Activated effector memory CD4-positive, alpha-beta T cell treated with anti-CD3 and anti-CD28 coated beads, Interleukin-2, amount 50 U/mL, for 16 hours (primary cell): ENCODE data around the gene AIM2.
"Not testable (repeated sequence)": the region's sequence is repeated elsewhere in the genome, so short reads cannot be mapped to it uniquely, and the experiment has no call there.

Experiments
- DNase-seq: peaks from one replicate; pipeline ENCODE4 v3.0.0-alpha.2; 2020

Gene AIM2, protein sequence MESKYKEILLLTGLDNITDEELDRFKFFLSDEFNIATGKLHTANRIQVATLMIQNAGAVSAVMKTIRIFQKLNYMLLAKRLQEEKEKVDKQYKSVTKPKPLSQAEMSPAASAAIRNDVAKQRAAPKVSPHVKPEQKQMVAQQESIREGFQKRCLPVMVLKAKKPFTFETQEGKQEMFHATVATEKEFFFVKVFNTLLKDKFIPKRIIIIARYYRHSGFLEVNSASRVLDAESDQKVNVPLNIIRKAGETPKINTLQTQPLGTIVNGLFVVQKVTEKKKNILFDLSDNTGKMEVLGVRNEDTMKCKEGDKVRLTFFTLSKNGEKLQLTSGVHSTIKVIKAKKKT

DNA sequence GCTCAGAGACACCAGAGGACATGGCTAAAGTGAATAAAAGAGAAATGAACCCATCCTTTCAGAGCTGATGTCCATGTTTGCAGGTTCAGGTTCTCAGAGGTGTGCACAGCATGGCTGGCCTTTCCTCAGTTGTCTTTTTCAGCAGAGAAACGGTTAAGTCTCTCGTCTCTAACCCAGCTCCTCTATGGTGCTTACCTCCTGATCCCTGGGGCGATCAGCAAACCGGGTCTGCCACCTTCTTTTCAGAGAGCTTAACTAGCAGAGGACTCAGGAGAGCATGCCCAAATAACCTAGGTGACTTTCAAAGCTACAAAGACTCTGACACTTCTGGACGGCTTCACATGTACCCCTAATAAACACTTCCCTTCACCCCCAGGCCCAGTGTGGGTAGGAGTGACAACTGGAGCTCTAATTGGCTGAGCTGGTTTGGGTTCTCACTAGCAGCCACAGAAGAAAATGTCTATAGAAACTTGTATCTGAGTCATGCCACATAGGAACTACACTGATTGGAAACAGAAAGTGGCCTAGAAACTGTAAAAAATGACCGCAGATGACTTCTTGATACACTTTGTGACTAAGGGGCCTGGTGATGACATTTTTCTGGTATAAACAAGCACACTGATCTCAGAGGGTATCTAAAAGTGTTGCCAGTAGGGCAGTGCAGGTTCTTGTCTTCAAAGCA lies at the start of gene AIM2:
TSS of gene AIM2 (minus strand) at position 329 of the 682 bp plus-strand sequence. CDS start 3,267 bp downstream, outside the sequence.
- peak; percentile 87 for DNase-seq

DNA sequence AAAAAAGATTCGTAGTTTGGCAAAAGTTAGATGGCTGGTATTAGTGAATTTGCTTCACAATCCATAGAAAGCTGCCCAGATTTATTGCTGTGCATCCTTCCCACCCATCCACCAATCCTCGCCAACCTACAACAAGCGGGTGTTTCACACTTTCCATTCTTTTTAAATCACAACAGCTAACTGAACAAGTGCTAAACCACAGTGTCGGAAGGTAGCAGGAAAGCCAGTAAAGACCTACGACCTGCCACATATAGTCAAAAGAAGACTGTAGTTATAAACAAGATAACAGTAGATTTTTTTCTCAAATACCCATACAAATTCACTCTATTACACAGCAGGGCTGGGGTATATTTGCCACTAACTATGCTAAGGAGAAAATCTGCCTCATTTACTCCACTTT lies 47.0 kb upstream of the AIM2 start:
- DNase-seq, result no peak

DNA sequence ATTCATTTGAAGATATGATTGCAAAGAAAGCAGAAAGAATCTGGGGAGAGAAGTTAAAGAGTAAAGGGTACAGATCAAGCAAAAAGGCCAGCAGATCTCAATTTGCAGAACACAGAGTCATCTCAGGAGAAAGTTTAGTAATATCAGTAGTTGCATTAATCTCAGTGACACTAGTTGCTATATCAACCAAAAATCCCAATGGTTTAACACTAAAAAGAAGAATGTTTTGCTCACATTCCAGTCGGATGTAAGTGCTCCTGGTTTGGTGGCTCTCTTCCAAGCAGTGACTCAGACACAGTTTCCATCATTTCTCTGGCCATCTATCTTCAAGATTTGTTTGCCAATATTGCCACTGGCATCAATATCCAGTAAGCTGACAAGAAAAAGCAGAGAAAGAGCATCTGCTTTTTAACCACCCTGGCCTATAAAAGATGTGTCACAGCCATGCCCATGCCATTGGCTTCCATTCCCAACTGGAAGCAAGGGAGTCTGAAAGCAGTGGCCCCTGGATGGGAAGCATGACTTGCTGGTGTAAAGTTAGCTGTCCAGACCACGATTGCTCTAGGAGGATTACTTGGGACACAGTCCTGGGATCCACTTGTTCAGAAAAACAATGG lies 45.5 kb upstream of the AIM2 start:
- no peak for DNase-seq

DNA sequence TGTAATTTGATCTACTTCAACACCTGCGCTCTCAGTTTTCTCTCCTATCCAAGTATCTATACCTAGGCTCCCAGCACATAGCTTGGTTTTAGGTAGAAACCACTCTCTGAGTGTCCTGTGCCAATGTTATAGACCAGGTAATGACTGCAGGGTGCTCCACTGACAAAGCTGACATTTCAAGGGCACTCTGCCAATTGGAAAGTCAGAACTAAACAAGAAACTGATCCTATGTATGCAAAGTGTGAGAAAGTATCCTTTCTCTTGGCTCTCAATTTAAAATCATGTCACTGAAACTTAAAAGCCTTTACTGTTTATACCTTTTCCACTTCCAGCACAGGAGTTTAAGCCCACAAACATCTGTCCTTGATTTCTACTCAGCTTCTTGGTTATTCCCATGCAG lies 45.0 kb upstream of the AIM2 start:
- no peak for DNase-seq

DNA sequence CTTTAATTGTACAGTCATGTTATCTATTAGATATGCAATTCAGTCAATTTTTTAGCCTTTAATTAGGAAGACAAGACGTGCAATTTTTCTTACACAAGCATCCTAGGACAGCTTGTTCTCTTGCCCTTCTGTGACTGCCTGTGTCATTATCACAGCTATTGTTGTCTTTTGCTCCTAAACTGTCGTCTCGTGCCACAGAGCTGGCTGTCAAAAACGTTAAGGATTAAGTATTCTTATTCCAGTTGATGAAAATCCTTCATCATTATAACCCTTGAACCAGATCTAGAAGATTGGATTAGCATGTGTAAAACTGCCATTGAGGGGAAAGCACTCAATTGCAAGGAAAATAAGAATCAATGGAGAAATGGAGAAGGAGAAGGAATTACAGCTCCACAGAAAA lies 43.8 kb upstream of the AIM2 start:
- no peak for DNase-seq

DNA sequence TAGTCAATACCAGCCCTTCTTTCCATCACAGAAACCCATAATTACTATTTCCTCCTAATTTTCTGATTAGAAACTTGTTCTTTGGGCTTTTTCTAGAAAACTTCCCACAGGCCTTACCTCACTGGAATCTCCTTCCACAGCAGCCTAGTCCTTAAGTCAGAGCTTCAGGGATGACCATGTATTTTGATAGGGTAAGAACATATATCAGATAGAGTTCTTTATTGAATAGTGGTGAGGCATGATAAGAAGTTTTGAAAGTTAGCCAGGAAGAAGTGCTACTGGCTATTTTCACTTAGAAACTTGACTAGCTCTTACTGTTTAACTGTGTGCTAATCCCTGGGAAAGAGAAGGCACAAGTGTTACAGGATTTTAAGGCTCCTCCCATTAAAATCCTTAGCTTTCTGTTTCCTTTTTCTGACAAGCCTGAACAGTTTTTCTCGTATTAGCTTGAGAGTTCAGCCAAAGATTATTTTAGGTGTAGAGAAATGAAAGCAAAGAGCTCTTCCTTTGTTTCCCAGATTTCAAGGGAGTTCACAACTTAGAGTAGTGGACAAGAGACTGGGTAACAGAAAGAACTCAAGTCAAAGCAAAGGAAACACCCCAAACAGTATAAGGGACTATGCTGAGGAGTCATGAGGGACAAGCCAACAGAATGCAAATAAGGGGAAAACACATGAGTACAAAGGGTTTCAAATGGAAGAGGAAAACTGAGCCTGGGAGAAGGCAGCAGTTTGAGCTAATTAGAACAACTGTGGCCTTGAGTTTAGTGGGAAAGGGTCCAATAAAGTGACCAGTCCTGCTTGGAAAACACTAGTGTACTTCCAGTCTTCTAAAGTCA lies 37.2 kb upstream of the AIM2 start:
- no peak for DNase-seq

DNA sequence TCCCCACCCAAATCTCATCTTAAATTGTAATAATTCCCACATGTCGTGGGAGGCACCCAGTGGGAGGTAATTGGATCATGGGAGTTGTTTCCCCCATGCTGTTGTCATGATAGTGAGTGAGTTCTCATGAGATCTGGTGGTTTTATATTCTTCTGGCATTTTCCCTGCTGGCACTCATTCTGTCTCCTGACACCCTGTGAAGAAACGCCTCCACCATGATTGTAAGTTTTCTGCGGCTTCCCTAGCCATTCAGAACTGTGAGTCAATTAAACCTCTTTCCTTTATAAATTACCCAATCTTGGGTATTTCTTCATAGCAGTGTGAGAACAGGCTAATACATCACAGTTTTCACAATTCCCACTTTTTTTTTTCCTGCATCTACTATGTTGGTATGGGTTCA lies 26.5 kb upstream of the AIM2 start:
- not testable (repeated sequence) for DNase-seq

DNA sequence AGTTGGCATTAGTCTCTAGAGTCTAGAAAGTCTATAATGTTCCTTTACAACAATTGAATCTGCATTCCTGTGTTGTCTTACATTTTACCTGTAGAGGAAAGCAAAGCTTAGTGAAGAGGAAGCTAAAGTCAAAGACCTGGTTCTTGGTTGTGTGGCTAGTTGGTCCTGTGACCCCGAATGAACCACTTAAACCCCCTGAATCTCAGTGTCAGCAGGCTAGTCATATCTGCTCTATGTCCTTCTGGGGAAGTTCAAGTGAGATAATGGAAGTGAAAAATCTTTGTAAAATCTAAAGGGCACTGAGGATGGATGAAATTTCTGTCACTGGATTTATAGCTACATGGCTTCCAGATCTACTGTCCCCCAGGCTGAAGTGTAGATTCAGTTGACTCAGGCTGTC lies 24.0 kb upstream of the AIM2 start:
- no peak for DNase-seq

DNA sequence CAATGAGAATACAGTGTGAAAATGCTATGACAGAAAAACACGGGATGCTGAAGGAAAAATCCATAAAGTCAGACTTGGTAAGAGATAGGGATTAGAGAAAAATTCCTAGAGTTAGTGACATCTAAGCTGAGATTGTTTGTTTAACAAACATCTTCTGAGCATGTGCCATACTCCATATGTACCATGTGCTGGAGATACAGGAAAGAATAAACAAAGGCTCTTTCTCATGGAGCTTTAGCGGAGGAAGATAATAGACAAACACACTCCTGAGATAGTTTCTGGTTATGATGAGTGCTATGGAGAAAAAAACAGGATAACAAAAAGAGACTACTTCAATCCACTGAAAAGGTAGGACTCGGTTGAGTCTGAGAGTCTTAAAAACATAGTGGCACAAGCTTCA lies 22.0 kb upstream of the AIM2 start:
- DNase-seq, result no peak

DNA sequence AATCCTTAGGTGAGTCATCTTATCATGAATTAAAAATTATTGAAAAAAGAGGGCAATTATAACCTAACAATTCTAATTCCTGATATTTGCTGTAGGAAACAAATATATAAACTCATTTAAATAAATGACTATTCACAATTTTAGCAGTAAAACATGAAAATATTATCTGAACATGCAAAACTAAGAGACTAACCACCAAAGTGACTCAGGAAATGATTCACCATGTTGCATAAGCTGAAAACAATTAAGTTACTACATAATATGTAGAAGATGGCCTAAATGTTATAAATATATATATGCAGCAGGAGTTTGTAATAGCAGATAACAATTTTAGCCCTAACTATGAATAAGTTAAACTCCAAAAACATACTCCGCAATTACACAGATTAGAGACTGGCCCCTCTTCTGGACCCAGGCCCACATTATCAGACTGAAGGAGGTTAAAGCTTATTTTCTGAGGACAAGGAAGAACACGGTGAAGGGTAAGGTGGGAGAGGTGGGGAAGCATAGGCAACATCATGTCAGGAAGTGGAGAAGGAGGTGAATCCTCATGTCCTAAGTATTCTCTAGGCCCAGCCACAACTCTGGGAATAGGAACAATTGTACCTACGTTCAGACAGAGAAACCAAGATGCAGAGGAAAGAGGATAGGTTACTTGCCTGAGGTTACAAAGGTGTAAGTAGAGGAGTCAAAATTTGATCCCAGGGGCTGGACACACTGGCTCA lies 15.6 kb upstream of the AIM2 start:
- DNase-seq, result no peak

DNA sequence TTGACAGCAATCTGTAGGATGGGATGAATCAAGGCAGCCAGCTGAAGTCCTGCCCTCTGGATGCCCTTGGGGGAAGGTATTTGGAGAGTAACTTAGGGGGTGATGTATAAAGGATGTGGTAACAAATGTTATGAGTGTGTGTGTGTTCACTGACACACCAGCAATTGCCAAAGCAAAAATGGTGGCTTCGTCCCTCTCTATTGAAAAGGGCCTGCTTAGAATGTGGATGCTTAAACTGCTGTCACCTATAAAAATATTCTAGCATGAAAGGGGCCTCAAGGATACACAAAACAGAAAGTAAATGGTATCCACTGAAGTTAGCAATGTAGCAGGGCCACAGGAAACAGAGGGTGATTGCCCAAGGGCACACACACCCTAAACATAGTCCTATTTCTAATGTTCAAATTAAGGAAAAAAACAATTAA lies 15.1 kb upstream of the AIM2 start:
- no peak for DNase-seq

DNA sequence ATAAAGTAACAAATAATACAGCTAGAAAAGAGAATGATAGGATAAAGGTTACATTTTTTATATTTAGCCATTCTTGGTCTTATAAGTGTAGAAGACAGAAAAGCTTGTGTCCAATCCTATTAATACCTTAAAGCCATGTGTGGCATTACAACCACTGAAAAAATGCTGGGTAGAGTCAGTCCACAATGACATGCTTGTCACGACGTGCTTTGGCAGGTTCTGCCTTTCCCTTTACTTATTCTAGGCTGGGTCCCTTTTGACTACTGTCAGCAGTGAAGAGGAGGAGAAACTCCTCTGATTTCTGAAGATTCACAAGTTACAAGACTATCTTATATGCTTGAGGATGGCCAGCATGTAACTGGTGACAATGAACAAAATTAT lies 14.6 kb upstream of the AIM2 start:
- DNase-seq, result no peak

DNA sequence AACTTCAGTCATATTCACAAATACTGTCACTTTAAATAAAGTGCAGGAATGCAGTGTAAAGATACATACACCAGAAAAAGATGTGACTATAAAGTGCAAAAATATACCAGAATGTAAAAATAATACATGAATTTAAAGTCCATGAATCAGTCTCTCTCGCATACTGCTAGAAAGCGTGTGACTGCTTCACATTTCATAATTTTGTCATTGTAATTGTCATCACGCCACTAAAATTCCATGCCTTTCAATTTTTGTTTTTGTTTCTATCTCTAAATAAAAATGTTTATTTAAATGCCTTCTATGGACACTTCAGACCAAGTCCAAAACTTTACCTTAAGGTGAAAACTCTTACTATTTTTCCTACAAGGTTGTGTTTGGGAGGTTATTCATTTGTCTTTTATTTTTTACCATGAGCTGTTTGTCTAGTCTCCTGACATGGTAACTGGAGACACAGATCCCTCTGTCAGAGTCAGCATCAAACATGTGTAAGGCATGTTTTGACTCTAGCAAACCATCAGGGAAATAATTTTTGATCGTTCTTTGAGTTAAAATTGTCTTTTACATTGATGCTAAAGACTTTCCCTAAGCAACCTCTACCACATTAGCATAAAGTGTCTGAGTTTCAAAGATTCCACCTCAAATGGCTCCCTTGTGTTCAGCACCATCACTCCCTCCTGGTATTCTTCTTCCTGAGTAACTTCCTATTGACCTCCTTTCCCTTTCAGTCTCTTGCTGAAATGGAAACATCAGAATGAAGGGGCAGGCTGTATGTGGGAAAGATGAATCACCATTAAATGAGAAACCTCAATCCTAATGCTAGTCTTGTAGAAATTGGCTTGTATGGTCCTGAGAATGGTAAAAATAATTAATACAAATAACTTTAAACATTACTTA lies 14.0 kb upstream of the AIM2 start:
- no peak for DNase-seq

DNA sequence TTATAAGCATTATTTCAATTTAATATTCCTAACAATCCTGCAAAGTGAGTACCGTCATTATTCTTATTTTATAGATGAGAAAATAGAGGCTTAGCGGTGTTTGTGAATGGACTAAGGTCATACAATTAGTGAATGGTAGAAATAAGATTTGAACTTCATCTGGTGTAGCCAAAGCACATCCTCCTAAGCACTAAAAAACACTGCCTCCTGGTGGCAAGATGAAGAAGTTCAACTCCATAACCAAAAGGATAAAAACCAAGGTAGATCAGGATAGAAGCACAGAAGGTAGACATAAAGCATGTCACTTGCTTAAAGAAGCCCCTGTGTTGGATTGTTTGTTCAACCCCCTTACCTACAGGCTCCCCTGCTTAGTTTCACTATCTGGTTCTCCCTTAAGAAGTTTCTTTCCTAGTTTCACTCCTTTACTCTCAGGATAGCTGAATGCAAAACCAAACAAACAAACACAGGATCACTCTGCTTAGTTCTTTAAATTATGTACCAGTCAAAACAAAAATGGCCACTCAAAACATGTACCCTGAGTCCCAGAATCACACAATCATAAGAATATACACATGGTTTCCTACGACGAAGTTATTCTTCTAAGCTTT lies 12.7 kb upstream of the AIM2 start:
- no peak for DNase-seq

DNA sequence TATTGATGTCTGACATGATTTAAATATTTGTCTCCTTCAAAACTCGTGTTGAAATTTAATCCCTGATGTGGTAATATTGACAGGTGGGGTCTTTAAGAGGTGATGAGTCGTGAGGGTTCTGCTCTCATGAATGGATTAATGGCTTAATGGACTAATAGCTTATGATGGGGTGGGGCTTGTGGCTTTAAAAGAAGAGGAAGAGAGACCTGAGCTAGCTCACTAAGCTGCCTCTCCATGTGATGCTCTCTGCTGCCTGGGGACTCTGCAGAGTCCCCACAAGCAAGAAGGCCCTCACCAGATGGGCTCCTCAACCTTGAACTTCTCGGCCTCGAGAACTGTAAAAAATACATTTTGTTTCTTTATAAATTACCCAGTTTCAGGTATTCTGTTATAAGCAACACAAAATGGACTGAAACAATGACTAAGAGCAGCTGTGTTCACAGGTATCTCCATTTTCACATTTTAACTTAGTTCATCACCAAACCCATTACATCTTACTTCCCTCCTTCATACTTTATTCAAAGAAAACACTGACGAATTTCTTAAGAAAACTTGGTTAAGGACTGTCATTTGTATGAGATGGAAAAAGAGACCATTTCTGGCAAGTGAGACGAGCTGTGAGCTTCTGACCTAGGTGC lies 12.1 kb upstream of the AIM2 start:
- no peak for DNase-seq

DNA sequence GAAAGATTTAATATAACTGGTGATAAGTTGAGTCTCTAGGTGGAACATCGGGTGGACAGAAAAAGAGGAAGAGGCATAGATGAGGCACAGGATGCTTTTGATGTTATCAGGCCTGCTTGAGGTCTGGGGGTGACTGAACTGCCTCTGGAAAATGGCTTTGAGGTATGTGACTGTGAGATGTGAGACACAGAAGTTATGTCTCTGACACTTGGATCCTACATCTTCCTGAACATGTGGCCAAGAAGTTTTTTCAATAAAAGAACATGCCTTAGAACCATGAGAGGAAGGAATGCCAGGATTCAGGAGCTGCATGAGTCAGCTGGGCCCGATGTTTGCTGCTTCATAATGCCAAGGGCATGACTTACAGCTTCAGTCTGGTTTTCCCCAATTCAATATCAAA lies 11.5 kb upstream of the AIM2 start:
- no peak for DNase-seq

DNA sequence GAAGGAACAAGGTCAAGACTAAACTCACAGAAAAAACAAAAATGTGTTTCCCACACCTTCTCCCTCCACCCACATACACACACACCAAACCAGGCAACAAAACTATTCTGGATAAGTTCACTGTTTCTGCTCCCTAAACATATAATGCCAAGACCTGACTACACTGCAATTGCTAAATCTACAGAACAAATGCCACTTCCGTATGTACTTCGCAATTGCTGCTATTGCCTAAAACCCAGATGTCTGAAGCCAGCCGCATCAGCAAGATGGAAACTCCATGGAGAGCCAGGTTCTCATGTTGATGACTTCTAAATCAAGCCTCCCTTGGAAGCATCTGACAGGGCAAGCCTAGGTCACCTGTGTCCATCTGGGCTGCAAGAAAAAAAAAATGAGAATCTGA lies 8.3 kb upstream of the AIM2 start:
- no peak for DNase-seq

DNA sequence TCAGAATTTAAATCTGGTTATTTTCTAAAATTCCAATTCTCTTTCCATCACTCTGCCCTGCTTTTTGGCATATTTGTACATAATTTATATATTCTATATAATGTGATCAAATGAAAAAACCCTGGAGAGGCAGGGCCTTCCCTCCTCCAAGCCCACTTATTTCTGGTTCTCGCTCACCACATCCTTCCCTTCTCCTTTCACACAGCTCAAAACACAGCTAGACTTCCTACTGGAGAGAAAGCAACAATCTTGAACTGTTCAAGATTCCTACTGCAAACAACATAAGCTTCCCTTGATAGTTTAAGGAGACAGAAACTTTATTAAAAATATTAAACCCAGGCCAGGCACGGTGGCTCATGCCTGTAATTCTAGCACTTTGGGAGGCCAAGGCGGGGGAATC lies 7.6 kb upstream of the AIM2 start:
- DNase-seq, result no peak

DNA sequence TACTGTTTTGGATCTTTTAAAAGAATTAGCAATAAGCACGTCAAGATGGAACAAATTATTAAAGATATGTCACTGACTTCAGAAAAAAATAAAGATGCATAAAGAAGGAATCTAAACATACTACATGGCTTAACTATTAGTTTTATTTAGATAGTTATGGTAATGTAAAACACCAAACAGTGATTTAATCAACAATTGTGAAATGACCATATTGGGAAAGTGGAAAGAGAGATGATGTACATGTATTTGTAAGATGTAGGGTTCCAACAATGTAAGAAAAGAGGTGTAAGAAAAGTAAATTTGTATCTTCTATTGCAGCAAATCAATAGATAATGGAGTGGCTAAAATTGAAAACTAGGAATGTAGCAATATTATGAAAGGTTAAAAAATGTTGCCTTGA lies 6.4 kb upstream of the AIM2 start:
- no peak for DNase-seq

DNA sequence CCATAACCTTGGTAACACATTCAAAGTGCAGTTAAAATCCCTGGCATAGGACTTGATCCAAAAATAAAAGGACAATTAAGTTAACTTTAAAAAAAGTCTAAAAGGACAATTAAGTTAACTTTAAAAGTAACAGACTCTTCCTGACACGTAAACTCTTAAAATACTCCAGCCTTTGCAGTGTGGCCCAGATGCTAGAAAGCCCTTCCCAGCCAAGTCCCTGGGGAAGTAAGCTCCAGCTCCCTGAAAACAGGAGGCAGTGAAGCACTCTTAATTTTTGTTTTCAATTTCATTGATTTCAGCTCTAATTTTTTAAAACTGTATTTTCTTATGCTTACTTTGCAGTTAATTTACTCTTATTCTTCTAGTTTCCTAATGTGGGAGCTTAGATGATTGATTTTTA lies 5.1 kb upstream of the AIM2 start:
- no peak for DNase-seq

DNA sequence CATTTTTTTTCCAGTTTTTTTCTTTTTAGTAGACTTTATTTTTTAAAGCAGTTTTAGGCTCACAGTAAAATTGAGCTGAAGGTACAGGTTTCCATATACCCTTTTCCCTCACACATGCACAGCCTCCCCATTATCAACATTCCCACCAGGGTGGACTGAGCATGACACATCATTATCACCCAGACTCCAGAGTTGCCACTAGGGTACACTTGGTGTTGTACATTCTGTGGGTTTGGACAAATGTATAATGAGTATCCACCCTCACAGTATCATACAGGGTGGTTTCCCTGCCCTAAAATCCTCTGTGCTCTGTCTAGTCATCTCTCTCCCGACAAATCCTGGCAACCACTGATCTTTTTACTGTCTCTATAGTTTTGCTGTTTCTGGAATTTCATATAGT lies 3.0 kb upstream of the AIM2 start:
- no peak for DNase-seq
